ENCODE measurements around the gene PIGL.

Gene PIGL

DNA sequence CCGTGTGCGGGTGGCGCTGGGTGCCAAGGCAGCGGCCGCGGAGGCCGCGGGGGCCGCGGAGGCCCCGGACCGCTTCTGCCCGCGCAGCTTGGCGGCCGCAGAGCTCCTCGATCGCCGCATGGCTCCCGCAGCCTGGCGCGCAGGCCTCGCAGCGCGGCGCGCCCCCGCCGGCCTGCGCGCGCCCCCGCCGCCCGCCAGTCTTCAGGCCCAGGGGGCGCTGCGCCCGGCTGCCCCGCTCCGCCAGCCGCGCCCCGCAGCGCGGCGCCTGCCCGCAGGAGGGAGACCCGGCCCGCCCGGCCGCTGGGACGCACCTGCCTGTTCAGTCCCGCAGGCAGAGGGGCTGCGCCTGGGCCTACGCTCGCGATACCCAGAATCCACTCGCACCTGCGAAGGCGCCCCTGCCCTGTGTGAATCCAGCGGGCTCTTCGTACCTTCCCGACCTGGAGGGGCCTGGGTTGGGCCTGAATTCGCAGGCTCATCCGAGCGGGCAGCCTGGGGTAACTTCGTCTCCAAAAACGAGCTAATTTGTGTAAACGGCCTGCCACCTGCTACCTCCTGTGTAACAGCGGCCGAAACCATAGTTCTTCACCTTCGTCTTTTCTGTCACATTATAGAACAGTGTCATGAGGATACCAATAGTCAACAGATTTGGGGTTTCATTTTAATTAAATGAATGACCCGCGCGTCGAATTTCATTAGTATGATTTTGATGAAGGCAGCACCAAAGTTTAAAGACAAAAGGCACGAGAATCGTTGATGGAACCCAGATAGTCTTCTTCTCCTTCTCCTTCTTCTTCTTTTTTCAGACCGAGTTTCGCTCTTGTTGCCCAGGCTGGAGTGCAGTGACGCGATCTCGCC lies 136.5 kb downstream of the PIGL start, which contains the start of gene CENPV:
Gene CENPV, minus strand, starts transcription at position 153 of the 858 bp plus-strand sequence. Its CDS starts 33 bp downstream, at position 120.
- DNase-seq: peak; percentile 43 to 84 (median 60)

DNA sequence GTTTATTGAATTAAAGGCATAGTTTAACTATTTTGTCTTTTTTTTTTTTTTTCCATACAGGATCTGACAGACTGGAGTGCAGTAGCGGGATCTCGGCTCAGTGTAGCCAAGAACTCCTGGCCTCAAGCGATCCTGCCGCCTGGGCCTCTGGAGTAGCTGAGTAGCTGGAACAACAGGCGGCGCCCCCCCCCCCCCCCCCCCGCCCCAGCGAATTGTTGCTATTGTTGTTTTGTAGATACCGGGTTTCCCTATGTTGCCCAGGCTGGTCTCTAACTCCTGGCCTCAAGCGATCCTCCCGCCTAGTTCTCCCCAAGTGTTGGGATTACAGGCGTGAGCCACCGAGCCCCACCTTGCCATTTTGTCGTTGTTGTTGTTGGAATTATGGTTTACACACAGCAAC lies 137.6 kb downstream of the PIGL start:
- no peak for DNase-seq

DNA sequence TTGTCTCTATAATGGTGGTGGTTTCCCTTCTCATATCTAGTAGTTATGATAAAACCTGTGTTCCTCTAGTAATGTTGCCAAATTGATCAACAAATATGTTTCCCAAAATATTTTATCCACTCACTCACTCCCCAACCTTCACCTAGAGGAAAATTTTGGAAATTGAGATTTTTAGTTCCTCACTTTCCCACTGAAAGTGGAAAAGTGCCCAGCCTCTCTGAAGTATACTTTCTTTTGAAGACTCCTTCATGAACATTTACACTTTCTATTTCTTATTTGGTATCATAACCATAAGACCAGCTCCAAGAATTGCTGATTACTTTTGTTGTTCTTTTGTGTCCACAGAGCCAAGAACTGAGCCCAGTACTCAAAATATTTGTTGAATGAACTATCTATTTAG lies 141.4 kb downstream of the PIGL start:
- DNase-seq: no peak

DNA sequence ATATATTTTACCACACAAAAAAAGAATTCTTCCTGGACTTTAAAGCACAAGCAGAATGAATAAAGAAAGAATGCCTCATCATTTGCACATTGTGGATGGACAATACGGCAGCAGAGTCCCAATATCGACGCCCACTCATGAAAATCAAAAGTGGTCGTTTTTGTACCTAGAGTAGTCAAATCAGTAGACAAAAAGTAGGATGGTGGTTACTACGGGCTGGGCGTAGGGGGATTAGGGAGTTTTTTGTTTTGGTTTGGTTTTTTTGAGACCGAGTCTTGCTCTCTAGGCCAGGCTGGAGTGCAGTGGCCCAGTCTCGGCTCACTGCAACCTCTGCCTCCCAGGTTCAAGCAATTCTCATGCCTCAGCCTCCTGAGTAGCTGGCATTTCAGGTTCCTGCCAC lies 144.9 kb downstream of the PIGL start:
- no peak for DNase-seq

DNA sequence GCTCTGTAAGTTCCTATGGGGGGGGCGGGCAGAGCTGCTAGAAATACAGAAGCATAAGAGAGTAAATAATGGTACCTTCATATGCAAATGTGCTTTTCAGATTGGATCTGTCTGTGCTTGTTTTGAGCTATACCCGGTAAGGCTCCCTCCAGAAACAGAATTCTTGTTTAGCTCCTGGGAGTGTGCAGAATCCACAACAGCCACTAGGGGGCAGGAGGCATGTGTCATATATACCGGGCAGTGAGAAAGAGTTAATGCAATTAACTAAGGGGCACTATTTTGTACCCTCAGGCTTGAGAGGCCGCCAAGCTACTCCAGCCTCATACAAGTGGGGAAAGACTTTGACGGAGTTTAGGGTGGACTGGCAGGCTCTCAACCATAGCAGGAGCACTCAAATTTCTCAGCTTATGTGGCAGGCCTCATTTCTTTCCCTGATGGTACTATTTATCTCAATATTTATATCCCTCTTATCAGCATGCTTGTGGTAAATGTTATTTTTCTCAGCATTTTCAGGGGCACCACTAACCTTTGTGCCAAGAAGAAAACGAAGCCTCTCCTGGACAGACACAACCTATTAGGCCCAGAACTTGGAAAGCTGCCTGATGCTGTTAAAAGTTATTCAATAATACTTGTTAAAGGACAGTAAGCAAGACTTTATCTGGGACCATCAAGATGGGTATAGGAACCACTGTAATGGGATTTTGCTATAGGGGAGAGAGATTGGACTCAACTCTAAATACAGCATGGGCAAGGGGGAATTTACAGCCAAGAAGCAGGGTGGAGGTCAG lies 146.9 kb downstream of the PIGL start:
- DNase-seq: peak; percentile 80 to 90 (median 86)

DNA sequence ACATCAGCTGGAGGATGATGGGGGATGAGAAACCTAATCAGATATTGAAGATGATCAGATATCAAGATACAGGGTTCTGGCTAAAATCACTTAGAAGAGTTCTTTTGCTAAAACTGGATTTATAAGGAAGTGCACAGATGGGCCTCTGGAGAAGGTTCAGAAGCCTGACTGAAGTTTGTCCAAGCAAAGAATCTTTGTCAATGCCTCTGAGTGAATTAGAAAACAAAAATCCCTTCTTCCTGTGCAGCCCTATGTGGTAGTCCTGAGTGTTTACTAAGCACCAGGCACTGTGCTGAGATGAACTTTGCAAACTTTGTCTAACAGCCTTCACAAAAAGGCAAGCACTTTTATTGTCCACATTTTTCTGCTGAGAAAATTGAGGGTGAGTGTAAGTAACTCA lies 147.6 kb downstream of the PIGL start:
- no peak for DNase-seq

DNA sequence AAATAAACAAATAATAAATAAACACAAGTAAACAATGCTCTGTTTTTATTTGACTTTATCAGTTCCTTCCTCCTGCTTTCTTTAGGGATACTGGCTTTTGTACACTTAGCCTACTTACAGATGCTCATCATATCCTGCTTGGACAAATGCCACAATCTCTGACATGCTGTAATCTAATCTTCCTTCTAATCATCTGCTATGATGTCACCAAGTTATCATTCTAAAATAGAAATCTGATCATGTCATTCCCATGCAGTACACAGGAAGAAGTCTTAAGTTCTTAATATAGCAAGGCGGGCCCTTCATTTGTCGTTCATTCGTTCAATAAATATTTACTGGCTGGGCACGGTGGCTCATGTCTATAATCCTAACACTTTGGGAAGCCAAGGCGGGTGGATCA lies 154.7 kb downstream of the PIGL start:
- DNase-seq: peak; percentile 17 to 79 (median 42)

DNA sequence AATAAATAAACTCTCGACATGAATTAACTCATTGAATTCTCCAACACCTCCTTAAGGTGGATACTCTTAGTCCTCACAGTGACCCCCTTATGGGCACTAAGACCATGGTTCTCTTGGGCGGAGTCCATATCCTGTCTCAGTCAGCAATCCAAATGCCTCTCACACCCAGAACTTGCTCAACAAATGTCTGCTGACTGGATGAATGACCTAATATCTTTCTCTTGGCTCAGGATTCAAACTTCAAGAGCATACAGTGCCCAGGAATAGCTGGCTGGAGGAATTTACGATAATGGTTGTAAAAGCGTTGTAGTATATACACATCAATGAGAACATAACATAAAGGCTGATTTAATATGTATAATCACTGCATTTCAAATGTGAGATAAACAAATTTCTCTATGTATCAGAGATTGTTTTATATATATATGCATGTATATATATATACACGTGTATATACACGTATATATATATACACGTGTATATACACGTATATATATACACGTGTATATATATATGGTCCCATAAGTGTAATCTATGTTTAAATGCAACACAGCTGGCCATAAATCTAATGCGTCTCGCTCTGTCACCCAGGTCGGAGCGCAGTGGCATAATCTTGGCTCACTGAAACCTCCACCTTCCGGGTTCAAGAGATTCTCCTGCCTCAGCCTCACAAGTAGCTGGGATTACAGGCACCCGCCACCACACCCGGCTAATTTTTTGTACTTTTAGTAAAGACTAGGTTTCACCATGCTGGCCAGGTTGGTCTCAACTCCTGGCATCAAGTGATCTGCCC lies 157.3 kb downstream of the PIGL start:
- DNase-seq: peak; percentile 42 to 68 (median 52)
